GM19438 (cell line): ENCODE data around the gene FAM3B.

ENCODE experiments used
- ATAC-seq: cut with Tn5 transposase; IDR thresholded peaks from one replicate; pipeline ENCODE4 v1.9.1; 2021; ENCODE audit warnings: low read depth; ENCODE audit not compliant: unreplicated experiment

The FAM3B gene

DNA sequence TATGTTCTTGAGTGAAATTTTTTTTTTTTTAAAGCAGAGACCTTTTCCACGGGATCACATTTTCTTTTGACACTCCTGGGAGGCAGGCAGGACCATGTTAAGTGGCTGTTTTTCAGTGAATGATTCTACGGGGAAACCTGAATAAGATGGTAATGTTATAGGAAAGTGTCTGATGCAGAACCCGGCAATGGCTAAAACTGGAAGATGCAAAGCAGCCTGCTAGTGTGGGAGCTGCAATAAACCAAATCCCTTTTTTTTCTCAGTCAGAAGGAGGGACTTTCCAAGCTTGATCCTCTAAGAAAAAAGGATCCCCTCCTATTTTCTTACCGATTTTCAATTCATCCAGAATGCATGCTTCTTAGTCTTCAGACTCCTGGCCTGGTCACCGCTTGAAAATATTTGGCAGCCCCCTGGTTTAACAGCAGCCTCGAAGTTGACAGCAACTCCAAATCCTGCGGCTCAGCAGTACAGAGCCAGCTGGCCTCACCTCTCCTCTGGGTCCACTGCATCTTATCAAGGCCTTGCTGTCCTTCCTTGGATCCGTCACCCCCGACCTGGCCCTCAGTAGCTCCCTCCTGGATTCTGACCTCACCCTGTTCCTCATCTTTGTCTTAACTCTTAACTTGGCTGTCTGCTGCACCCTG lies 50.8 kb downstream of the FAM3B start:
- peak; percentile 2 for ATAC-seq

DNA sequence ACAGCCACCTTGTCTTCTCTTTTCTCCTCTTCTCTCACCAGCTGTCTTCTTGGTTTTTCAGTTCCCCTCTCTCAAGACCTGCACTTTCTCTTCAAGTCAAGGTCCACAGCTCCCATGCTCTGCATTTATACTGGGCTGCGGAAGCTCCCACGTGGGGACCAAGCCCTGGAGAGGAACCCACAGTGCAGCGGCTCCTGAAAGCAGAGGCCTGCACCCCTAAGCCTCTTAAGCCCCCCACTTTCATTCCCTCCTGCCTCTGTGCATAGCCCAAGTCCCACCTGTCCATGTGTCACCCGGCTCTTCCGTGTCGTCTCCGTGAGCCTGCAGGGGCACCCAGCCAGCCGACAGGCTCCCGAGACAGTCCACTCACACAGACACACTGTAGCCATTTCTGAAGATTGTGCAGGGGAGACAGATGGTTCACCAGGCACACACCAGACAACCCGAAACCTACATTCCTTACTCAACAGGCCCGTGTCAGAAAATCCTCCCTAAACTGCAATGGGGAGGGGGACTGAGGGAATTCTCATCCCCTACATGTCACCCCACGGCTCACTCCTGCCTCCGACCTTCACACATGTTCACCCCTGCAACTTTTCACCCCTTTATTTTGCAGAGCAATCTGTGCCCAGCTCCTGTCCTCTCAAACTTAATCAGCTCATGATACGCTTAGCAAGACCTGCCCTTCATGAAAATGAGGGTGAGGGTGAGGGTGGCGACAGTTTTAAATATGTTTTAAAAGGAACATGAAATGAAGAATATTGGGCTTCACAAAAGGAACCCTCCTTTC lies 51.5 kb downstream of the FAM3B start:
- peak; percentile 57 for ATAC-seq

DNA sequence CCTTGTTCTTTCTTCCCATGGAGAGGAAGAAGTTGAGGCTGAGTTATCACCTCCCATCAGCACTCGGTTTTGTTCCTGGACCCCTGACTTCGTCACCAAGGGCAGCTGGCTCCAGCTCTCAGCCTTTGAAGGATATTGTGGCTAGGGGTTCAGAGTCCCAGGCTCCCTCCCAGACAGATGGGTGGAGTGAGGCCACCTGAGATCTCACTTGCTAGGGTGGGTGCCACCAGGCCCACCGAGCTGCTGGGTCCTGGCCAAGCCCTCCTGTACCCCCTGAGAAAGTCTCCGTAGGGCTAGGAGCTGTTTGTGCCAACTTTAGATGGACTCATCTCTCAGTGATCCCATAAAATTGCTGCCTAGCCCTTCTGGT lies 52.1 kb downstream of the FAM3B start:
- ATAC-seq: no peak

DNA sequence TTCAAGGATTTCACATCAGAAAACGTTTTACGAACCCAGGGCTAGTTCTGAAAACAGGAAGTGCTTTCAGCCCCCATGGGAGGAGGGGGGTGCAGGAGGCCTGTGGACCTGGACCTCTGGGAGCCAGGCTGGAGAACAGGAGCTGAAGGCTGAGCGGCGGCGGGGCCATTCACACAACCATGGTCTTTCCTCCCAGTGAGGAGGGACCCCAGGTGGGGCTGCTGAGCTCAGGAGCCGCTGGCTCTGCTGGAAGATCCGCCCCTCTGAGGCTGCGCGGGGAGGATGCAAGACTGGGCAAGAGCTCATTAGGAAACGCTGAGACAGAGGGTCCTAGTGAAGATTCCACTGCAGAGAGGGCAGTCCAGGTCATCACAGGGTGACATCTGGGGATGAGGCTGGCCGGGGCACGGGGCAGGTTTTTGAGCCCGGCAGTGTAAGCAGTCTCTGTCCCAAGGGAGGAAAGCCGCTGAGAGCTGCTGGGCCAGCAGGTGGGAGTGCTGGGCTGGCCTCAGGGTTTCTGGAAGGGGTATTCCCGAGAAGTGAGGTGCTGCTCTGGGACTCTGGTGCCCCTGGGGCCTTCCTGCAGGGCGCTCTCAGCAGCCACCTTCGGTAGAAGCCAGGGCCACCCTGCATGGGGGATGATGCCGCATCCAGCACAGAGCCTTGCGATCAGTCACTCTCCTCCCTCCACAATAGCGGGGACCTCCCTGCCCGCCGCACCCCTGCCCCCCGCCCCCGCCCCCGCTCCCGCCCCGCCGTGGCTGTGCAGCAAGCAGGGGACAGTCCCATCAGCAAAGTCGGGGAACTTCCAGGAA lies 52.7 kb downstream of the FAM3B start:
- peak; percentile 45 for ATAC-seq

DNA sequence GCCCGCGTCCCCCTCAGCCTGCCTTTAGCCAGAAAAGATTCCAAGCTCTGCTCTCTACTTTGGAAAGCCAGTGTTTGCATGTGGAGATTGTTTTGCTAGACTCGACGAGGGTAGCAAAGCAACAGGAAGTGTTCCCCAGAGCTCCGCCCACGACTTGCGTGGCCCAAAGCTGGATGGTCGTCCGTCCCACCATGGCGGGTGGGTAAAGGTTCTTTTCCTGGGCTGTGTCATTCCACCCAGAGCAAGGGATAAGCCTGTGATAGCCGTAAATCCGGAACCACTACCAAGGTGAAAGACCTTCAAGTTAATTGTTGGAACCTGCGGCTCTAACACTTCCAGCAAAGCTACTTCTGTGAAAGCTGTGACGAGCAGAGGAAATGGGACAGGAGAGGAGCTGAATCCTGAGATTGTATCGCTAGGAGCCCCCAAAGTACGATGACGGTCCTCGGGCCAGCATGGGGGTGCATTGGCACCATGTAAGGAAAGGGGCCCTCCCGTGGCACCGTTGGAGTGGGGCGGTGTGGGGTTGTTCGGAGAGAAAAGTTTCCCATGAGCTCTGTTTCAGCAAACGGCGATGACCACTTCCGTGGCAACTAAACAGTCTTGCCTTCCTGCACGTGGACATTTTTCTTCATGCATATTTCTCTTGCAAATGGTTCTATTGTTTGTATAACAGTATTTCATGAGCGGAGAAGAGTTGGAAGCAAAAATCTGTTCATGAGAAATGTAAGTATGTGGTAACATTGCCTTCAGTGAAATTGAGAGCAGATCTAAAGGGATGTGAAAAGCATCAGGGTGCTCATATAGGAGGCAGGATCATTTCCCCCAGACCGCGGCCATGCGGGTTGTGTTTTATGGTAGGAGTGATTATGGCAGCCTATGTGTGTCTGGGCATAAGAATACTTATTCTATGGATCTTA lies 53.6 kb downstream of the FAM3B start:
- ATAC-seq: no peak

DNA sequence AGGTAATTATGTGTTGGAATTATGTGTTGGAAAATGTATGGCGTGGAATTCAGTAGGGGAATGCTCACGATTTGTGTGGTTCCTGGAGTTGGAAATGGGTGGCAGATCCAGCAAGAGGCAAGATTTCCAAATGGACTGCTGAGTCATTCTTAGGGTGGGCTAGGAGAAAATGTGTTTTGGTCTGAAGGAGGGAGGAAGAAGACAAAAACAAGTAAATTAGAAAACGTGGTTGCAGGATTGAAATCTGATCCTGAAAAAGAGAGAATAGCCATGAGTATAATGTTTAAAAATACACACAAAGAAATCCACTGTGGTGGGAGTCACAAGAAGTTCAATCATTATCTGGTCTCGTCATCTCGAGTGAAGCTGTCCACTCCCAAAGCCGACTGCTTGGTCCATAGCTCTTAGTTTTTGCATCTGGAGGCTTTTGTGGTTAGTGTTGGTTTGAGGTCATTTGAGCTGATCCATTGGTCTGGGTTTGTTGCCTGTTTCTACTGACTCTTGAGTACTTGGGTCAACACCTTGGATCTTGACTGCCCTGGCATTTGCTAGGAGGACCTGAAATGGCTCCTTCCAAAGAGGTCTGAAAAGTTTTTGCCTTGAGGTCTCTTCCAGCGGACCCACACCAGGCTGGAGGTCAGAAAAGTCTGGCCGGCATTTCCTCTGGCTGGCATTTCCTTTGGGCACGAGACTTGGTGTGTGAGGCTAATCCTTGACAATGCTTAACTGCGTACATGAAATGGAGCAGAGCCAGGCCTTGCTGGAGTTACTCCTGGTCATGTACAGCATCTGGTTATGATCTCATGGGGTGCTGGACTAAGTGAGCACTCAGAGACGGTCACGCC lies 54.5 kb downstream of the FAM3B start:
- no peak for ATAC-seq

DNA sequence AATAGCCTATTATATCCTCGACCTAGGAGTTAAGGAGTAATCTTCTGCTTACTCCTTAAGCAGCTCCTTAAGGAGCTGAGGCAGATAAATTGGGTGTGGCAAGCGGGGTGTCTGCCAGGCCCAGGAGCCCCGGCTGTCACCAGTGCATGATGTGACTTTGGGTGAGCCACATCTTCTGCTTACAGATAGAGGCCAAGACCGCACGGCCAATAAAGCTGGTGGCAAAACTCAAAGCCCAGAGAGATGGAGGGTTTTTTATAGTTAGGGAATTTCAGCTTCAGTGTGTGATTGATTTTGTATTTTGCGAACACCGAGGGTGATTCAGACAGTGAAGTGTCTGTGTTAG lies 55.1 kb downstream of the FAM3B start:
- no peak for ATAC-seq

DNA sequence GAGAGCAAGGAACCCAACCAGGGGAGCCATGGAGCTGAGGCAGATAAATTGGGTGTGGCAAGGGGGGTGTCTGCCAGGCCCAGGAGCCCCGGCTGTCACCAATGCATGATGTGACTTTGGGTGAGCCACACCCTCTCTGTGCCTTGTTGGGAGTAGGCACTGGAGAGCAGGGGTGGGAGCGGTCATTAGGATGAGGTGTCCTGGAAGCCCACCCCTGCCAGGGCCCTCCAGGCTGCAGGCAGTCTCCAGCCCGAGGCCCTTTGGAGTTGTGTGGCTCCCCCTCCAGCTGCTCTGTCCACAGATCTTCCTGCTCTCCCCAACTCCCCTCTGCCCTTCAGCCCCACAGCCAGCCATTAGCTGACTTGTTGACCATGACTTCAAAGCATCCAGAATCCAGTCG lies 56.7 kb downstream of the FAM3B start:
- no peak for ATAC-seq

DNA sequence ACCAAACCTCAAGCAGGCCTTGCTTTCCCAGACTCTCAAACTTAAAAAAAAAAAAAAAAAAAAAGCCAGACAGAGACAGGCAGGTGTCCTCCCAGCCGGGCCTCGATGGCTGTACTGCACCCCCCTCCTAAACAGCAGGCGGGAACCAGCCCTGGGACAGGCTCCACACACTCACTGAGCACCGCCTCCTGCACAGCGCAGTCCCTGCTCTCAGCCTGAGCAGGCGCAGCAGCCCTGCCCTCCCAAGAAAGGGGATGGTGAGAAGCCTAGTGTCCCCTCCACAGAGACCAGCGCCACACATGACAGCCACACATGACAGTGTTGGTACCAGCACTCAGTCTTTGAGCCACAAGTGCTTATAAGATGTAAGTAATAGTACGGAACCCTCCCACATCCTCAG lies 57.2 kb downstream of the FAM3B start:
- ATAC-seq: no peak

DNA sequence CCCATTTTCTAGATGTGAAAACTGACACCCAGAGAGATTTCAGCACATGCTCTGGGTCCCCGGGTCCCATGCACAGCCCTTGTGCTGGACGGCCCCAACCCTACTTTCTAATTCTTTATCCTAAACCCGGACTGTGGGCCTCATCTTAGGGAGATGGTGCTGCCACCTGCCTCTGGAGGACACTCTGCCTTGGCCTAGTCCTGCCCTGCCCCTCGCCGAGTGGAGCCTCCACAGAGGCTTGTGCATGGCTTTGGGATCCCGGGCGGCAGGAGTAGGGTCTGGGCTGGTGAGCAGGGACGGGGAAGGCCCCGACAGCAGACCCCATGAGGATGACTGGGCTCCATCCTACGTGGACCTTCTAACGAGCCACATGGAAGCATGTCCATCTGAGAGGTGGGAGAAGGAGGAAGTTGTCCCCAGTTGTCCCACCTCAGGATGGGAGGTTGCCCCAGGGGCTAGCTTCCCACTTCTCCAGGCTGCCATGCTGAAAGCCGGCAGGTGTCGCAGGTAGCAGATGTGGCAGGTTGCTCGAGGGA lies 57.6 kb downstream of the FAM3B start:
- no peak for ATAC-seq

DNA sequence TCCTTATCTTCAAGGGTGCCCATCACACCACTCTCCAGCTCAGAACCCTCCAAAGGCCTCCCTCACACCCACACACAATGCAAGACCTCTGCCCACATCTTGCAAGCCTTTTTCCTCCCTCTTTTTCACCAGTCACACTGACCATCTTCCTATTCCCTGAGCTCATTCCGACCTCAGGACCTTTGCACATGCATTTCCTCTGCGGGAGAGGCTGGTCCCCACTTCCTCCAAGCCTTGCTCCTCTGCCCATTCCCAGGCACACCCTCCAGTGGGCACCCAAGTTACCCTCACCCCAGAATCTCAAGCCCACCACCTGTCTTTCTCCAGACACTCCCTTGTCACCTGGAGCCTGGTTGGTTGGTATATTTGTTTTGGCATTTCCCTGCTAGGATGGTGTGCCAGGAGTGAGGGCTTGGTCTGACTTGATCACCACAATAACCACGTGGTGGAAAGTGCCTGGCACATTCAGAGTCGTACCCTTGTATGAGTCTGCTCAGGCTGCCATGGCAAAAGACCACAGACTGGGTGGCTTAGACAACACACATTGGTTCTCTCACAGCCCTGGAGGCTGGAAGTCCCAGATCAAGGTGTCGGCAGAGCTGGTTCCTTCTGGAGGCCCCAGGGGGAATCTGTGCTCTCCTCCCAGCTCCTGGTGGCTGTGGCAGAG lies 58.4 kb downstream of the FAM3B start:
- no peak for ATAC-seq

DNA sequence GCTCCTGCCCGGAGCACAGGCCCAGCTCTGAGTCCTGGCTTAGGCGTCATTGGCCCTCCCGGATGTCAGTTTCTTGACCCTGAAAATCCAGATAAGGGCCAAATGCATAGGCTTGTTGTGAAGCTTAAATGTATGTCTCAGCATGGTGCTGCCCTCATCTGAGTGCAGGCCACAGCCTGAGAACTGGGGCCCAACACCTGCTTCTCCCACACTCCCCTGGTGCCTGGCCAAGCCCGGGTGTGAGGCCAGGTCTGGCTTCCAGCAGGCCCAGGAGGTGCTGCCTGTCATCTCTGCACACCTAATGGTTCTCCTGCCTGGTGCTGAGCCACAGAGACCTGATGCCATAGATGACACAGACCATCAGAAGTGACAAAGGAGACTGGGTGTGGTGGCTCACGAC lies 59.3 kb downstream of the FAM3B start:
- ATAC-seq: no peak

DNA sequence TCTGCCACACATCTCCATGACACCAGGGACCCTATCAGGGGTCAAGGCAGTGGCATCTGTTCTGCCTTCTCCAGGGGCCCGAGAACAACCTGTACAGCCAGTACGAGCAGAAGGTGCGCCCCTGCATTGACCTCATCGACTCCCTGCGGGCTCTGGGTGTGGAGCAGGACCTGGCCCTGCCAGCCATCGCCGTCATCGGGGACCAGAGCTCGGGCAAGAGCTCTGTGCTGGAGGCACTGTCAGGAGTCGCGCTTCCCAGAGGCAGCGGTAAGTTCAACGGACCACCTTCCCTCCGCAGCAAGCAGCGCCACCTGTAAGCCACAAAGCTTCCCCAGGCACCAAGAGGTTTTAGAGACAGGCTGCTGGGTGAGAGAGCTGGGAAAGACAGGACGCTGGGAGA lies 61.1 kb downstream of the FAM3B start:
- no peak for ATAC-seq

DNA sequence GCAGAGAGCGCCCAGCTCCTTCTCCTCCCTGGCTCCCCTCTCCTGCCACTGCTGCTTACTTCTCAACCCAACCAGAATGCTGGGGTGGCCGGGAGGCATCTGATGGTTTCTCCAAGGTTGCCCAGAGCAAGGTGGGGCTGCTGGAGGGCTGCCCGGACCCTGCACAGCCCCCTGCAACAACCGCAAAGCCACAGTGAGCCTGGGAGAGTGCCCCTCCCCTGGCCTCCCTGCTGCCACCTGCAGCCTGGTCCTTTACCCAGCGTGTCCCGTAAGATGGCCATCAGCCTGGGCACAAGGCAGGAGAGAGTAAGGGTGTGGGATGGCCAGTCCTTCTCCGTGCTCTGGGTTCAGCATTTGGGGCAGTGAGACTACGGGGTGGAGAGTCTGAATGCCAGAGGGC lies 62.2 kb downstream of the FAM3B start:
- no peak for ATAC-seq

DNA sequence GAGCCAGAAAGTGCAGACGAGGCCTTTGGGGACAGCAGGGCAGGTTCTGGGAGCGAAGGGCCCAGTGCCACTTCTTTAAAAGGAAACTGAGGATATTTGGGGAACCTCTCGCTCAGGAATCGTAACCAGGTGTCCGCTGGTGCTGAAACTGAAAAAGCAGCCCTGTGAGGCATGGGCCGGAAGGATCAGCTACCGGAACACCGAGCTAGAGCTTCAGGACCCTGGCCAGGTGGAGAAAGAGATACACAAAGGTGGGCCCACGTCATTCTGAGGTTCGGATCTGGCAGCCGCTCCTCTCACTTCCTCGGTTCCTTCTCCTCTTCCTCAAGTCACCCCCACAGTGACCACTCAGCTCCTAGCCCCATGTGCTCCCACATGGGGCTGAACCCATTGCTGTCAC lies 63.3 kb downstream of the FAM3B start:
- ATAC-seq: no peak

DNA sequence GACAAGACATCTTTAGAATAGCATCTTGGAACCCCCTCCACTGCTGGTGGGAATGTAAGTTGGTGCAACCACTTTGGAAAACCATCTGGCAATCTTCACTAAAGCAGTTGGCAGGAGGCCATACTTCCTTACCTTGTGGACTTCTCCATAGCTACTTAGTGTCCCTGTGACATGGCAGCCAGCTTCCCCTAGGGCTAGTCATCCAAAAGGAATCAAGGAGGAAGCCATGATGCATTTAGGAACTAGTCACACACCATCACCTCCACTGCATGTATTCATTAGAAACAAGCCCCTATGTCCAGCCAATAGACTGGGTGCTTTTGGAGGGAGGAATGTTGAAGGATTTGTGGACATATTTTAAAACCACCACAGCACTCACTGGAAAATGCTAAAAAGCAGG lies 65.1 kb downstream of the FAM3B start:
- ATAC-seq: no peak

DNA sequence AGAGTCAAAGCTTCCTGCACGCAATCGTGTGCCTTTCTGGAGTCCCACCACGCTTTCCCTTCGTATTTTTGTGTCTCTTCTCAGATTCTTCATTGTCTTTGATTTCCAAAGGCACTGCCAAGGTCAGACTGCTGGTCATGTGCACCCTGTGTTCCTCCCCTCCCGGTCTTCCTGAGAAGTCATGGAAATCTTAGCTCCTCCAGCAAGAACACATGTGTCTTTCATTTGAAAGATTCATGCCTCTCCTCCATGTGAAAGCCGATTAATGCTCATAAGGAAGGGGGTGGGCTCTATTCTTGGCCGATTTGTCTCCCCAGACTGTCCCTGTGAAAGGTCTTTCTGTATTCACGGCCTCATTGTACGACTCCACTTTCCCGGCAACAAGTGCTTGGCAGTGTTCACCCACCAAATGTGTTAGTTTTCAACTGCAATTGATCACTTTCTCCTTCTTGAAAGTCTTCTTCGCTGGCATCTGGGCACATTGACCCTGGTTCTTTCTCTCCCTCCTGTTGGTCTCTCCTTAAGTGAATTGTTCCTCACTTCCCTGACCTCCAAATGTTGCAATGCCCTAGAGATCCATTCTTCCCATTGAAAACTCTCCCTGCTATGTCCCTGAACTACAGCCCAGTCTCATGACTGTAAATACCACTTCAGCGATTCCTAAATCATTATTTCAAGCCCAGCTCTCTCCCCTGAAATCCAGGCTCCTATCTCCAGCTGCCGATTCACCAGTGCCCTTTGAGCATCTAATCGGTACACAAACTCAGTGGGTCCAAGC lies 70.6 kb downstream of the FAM3B start:
- no peak for ATAC-seq

DNA sequence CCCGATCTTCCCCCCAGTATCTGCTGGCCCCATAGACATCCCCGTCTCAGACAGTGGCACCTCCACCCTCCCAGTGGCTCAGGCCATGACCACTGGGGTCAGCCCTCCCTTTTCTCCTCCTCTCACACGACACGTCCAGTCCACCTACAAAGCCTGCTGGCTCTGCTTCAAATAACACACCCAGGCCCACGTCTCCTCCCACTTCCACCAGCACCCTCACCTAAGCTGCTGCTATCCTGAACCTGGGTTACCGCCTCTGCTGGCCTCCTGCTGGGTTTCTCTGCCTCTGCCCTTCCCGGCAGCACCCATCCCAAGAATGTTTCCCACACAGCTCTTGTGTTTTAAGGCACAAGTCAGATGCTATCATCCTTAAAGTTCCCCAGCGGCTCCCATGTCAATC lies 71.2 kb downstream of the FAM3B start:
- ATAC-seq: no peak
